Measurements from ENCODE around the gene KCNJ11.

DNA sequence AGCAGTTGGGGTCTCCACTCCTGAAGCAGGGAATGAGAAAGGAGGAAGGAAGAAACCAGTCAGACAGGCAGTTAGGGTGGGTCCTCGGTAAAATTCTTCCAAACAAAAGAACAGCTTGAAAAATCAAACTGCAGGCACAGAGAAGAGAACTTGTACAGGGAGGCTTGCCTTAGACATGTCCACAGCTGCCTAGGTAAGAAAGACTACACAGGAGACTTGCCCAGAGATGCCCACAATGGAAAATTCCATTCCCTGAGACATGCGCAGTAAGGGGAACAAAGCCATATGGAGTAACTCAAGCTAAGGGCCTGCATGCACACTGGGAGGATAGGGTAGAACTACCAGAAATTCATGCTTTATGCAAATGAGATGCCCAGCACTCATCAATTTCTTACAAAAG, 9.8 kb downstream of the KCNJ11 start:
- TF ChIP-seq POLR2A (IDR thresholded peaks at IDR 0.05): no peak
- TF ChIP-seq, protein P1, sequence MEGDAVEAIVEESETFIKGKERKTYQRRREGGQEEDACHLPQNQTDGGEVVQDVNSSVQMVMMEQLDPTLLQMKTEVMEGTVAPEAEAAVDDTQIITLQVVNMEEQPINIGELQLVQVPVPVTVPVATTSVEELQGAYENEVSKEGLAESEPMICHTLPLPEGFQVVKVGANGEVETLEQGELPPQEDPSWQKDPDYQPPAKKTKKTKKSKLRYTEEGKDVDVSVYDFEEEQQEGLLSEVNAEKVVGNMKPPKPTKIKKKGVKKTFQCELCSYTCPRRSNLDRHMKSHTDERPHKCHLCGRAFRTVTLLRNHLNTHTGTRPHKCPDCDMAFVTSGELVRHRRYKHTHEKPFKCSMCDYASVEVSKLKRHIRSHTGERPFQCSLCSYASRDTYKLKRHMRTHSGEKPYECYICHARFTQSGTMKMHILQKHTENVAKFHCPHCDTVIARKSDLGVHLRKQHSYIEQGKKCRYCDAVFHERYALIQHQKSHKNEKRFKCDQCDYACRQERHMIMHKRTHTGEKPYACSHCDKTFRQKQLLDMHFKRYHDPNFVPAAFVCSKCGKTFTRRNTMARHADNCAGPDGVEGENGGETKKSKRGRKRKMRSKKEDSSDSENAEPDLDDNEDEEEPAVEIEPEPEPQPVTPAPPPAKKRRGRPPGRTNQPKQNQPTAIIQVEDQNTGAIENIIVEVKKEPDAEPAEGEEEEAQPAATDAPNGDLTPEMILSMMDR (IDR thresholded peaks at IDR 0.05): no peak

Data from adrenal gland (tissue), 5 donors.